Measurements from ENCODE around the gene SET. TPM values are rescaled to one million over a fixed set of nuclear protein-coding genes. Genes with fewer than 3 reads are reported as not detected.

SET gene
- total RNA-seq, 4 donors from 2014 or later = 209 to 355 (median 256) TPM

- Histone ChIP-seq H3K9me3 (no peaks in the 10 kb centered on the region), H3K27me3 (no peaks in the 10 kb centered on the region), H3K4me1 (no peaks in the 10 kb centered on the region), H3K36me3 (peaks cover 0 to 21% of the 10 kb centered on the region in 2 donors), H3K27ac (no peak overlapping the region), H3K4me3 (no peak overlapping the region)
- 90% methylated on average over 2 of the region's 6 CpGs; no CpG with 5 or more reads in 1 of the 2 donors for WGBS, 2 donors (ENCODE audit: low coverage in 1 of 2)
- TF ChIP-seq CTCF (IDR thresholded peaks at IDR 0.05) = no peak
- TF ChIP-seq POLR2AphosphoS5 (IDR thresholded peaks at IDR 0.05) = no peak
- TF ChIP-seq EP300 (IDR thresholded peaks at IDR 0.05) = no peak
- no peak for ATAC-seq
These were observed 26.4 kb downstream of the SET start for GRCh38 chr9:128715436-128715750.

- WGBS, 2 donors (ENCODE audit: low coverage in 1 of 2) = 87 to 100% methylated on average over 1 to 5 of the region's 7 CpGs
- Histone ChIP-seq H3K9me3 (no peaks in the 10 kb centered on the region), H3K4me1 (no peaks in the 10 kb centered on the region), H3K4me3 (no peak overlapping the region), H3K36me3 (peaks cover 0 to 34% of the 10 kb centered on the region in 2 donors), H3K27ac (no peak overlapping the region), H3K27me3 (no peaks in the 10 kb centered on the region)
- TF ChIP-seq CTCF (IDR thresholded peaks at IDR 0.05) (no peak), POLR2AphosphoS5 (IDR thresholded peaks at IDR 0.05) (no peak), POLR2A (IDR thresholded peaks at IDR 0.05) (no peak), EP300 (IDR thresholded peaks at IDR 0.05) (no peak)
- ATAC-seq = no peak
These were observed 27.7 kb downstream of the SET start for GRCh38 chr9:128716581-128717254.

GRCh38 chr9:128718047-128718446 is 29.0 kb downstream of the SET start:
- H3K4me3 ChIP-seq = no peak overlapping the region
- no peaks in the 10 kb centered on the region for H3K9me3 ChIP-seq
- H3K27me3 ChIP-seq = no peaks in the 10 kb centered on the region
- TF ChIP-seq POLR2AphosphoS5 (IDR thresholded peaks at IDR 0.05) (no peak), CTCF (IDR thresholded peaks at IDR 0.05) (no peak), EP300 (IDR thresholded peaks at IDR 0.05) (no peak), POLR2A (IDR thresholded peaks at IDR 0.05) (no peak)
- H3K36me3 ChIP-seq = peaks cover 0 to 36% of the 10 kb centered on the region in 2 donors
- no peak overlapping the region for H3K27ac ChIP-seq
- peaks cover 0 to 4% (median 0%) of the 10 kb centered on the region in 3 donors for H3K4me1 ChIP-seq
- ATAC-seq = no peak
- WGBS, 2 donors (ENCODE audit: low coverage in 1 of 2) = 87 to 100% methylated on average over 3 of the region's 8 CpGs

GRCh38 chr9:128718475-128718874 is 29.5 kb downstream of the SET start:
- Histone ChIP-seq H3K4me3 (no peak overlapping the region), H3K36me3 (peaks cover 0 to 36% of the 10 kb centered on the region in 2 donors), H3K27me3 (no peaks in the 10 kb centered on the region), H3K9me3 (no peaks in the 10 kb centered on the region), H3K4me1 (peaks cover 0 to 8% (median 0%) of the 10 kb centered on the region in 3 donors), H3K27ac (no peak overlapping the region)
- ATAC-seq = no peak
- WGBS, 2 donors (ENCODE audit: low coverage in 1 of 2) = 80 to 100% methylated on average over 1 to 3 of the region's 5 CpGs
- no peak for TF ChIP-seq EP300 (IDR thresholded peaks at IDR 0.05)
- no peak for TF ChIP-seq POLR2AphosphoS5 (IDR thresholded peaks at IDR 0.05)
- TF ChIP-seq POLR2A (IDR thresholded peaks at IDR 0.05) = no peak
- TF ChIP-seq CTCF (IDR thresholded peaks at IDR 0.05) = no peak

GRCh38 chr9:128719919-128720605 is 31.0 kb downstream of the SET start:
- no peak for TF ChIP-seq POLR2AphosphoS5 (IDR thresholded peaks at IDR 0.05)
- no peak for TF ChIP-seq POLR2A (IDR thresholded peaks at IDR 0.05)
- no peak for TF ChIP-seq CTCF (IDR thresholded peaks at IDR 0.05)
- no peak for TF ChIP-seq EP300 (IDR thresholded peaks at IDR 0.05)
- Histone ChIP-seq H3K36me3 (peaks cover 0 to 25% of the 10 kb centered on the region in 2 donors), H3K27ac (no peak overlapping the region), H3K9me3 (no peaks in the 10 kb centered on the region), H3K4me1 (peaks cover 0 to 20% (median 0%) of the 10 kb centered on the region in 3 donors), H3K27me3 (no peaks in the 10 kb centered on the region), H3K4me3 (no peak overlapping the region)
- 92 to 94% methylated on average over 7 to 13 of the region's 30 CpGs for WGBS, 2 donors (ENCODE audit: low coverage in 1 of 2)
- no peak for ATAC-seq

Measured in gastroesophageal sphincter (tissue), 4 donors.